ENCODE data around the gene TCP11L2. TPM values are rescaled to one million over a fixed set of nuclear protein-coding genes. Genes with fewer than 3 reads are reported as not detected.
A peak's percentile ranks its signal among the peaks of the same experiment; 100 is the strongest.

The TCP11L2 gene
- 10 to 100 TPM; 19.2 to 19.6 TPM for total RNA-seq

DNA sequence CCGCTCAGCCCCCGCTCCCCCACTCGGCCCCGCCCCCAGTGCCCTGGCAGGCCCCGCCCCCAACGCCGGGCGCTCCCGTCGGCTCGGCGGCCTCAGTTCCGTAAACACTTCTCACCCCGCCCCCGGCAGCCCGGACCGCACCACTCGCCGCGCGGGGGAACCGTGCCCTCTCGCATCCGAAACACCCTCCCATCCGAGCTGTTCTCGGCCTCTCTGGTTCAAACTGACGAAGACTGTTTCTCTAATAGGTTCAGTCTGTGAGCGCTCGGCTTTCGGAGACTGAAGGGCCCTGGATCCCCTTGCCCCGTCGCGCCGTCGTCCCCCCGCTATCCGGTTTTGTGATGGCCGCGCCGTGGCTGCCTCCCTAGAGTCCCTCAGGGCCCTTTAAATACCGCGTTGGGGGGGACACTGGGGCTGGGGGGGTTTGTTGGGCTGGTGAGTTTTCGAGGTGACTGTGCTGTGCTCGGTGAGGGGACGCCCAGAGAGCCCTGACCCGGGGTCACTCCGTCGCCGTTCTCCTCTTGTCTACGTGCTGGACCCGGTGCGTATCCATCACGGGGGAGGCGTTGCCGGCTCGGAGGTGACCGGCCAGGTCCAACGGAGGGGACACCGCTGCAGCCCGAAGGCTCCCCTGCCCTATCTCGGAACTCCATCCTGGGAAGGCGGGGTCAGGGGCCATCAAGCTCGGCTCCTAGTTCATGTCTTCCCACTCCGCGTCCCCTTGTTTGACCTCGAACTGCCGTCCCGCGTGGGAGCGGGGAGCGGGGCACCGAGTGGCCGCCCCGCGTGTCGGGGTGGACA, at the start of gene TCP11L2:
TCP11L2 (plus strand) TSS at position 333 of the 801 bp plus-strand sequence. CDS start 8,343 bp downstream, outside the sequence.
- peak; percentile 67 to 70 for ATAC-seq
- H3K36me3 Mint-ChIP-seq: no peaks in the 10 kb centered on the region
- no peaks in the 10 kb centered on the region for H3K9me3 Mint-ChIP-seq
- DNase-seq (ENCODE audit: low spot score in 2 of 2): peak; percentile 87 to 88
- peak within 1 kb of the TSS; percentile 97 to 100 for H3K27ac Mint-ChIP-seq

DNA sequence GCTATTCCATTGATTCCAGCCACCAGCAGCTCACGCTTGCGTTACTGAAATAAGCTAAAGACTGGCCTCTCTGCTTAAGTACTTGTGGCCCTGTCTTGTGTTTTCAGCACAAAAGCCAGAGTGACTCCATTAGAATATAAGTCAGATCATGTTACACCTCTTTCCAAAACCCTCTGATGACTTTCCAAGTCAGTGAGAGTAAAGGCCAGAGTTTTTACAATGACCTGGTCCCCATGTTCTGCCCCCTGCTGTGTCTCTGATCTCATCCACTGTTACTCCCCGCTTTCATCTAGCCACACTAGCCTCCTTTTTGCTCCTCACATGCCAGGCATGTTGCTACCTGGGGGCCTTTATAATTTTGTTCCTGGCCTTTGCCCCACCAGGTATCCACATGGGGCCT, 47.8 kb upstream of the TCP11L2 start:
- ATAC-seq (no peak), DNase-seq (ENCODE audit: low spot score in 2 of 2) (no peak)
- Mint-ChIP-seq H3K9me3 (no peaks in the 10 kb centered on the region), H3K36me3 (no peaks in the 10 kb centered on the region), H3K27ac (no peak overlapping the region)

DNA sequence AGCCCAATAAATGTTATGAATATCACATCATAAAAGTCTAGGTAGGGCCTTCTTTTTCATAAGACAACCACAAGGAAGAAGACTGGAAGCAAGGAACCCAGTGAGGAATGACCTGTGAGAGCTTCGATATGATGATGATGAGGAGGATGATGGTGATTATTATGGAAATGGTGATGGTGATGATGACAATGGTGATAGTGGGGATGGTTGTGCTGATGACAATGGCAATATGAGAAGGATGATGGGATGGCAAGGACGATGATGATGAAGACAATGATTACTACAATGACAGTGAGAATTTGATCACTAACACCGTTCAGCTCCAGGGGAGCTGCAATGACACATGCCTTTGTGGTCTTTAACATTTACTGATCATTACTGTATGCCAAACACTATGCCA, 47.0 kb upstream of the TCP11L2 start:
- Mint-ChIP-seq H3K36me3 (no peaks in the 10 kb centered on the region), H3K27ac (no peak overlapping the region), H3K9me3 (no peaks in the 10 kb centered on the region)
- DNase-seq (ENCODE audit: low spot score in 2 of 2) (no peak), ATAC-seq (no peak)

DNA sequence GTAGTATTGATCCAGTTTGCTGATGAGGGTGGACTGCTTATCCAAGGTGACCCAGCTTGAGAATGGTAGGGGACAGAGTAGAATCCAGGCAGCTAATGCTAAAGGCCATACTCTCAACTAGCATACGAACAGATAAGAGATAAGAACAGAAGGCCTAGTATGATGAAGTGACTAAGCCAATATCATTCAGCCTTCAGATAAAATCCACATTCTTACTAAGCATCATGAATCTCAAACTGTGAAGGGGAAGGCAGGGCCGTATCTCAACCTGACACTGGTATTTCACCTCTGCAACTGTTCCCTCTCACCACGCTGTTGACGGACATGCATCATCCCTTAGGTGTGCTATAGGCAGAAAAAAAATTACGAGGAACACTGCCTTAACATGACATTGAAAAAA, 46.6 kb upstream of the TCP11L2 start:
- ATAC-seq: no peak

DNA sequence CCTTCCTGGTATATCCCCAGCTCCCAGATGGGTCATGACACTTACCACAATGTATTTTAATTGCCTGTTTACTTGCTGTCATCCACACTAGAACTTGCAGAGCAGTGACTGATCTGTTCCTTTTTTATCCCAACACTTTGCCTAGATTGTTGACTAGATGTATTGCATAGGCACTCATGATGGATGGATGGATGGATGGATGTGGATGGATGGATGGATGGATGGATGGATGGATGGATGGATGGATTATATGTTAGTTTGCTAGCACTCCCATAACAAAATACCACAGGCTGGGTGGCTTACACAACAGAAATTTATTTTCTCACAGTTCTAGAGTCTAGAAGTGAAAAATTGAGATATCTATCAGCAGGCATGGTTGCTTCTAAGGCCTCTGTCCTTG, 46.0 kb upstream of the TCP11L2 start:
- Mint-ChIP-seq H3K9me3 (no peaks in the 10 kb centered on the region), H3K27ac (no peak overlapping the region), H3K36me3 (no peaks in the 10 kb centered on the region)
- ATAC-seq (no peak), DNase-seq (ENCODE audit: low spot score in 2 of 2) (no peak)

More for the DNA sequence above, 46.6 kb upstream of the TCP11L2 start:
- no peak overlapping the region for H3K27ac Mint-ChIP-seq
- no peaks in the 10 kb centered on the region for H3K36me3 Mint-ChIP-seq
- no peaks in the 10 kb centered on the region for H3K9me3 Mint-ChIP-seq
- no peak for DNase-seq (ENCODE audit: low spot score in 2 of 2)

DNA sequence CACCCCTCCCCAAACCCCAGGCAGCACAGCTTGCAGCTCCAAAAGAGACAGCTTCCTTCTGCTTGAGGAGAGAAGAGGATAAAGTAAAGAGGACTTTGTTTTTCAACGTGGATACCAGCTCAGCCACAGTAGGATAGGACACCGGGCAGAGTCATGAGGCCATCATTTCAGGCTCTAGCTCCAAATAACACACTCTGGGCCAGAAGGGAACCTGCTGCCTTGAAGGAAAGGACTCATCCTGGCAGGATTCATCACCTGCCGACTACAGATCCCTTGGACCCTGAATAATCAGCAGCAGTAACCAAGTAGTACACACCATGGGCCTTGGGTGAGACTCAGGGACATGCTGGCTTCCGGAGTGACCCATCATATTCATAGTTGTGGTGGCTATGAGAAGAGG, 44.3 kb upstream of the TCP11L2 start:
- no peak for ATAC-seq
- H3K27ac Mint-ChIP-seq: no peak overlapping the region
- no peak for DNase-seq (ENCODE audit: low spot score in 2 of 2)

DNA sequence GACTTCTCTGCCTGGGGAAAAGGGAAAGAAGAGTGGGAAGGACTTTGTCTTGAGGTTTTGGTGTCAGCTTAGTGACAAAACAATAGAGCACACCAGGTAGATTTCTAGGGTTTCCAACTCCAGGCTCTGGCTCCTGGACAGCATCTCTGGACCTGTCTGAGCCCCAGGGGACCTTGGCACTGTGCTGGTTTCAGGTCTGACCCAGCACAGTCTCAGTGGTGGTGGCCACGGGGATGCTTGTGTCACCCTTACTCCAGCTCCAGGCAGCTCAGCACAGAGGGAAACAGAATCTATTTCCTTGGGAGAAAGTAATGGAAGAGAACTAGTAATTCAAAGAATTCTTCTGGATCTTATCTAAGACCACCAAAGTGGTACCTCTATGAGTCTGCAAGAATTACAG, 43.6 kb upstream of the TCP11L2 start:
- Mint-ChIP-seq H3K36me3 (no peaks in the 10 kb centered on the region), H3K9me3 (no peaks in the 10 kb centered on the region), H3K27ac (no peak overlapping the region)
- no peak for DNase-seq (ENCODE audit: low spot score in 2 of 2)
- no peak for ATAC-seq

More for the DNA sequence above, 44.3 kb upstream of the TCP11L2 start:
- Mint-ChIP-seq H3K36me3 (no peaks in the 10 kb centered on the region), H3K9me3 (no peaks in the 10 kb centered on the region)

GRCh38 chr12:106265116-106265515, 37.4 kb upstream of the TCP11L2 start:
- H3K36me3 Mint-ChIP-seq: no peaks in the 10 kb centered on the region
- DNase-seq (ENCODE audit: low spot score in 2 of 2) (no peak), ATAC-seq (no peak)
- H3K9me3 Mint-ChIP-seq: no peaks in the 10 kb centered on the region
- no peak overlapping the region for H3K27ac Mint-ChIP-seq

- H3K9me3 Mint-ChIP-seq: no peaks in the 10 kb centered on the region
- ATAC-seq (no peak), DNase-seq (ENCODE audit: low spot score in 2 of 2) (no peak)
- no peaks in the 10 kb centered on the region for H3K36me3 Mint-ChIP-seq
- H3K27ac Mint-ChIP-seq: no peak overlapping the region
Measured at GRCh38 chr12:106267535-106267934, 35.0 kb upstream of the TCP11L2 start.

GRCh38 chr12:106269150-106269771, 33.3 kb upstream of the TCP11L2 start:
- ATAC-seq (no peak), DNase-seq (ENCODE audit: low spot score in 2 of 2) (no peak)
- Mint-ChIP-seq H3K27ac (no peak overlapping the region), H3K36me3 (no peaks in the 10 kb centered on the region), H3K9me3 (no peaks in the 10 kb centered on the region)

DNA sequence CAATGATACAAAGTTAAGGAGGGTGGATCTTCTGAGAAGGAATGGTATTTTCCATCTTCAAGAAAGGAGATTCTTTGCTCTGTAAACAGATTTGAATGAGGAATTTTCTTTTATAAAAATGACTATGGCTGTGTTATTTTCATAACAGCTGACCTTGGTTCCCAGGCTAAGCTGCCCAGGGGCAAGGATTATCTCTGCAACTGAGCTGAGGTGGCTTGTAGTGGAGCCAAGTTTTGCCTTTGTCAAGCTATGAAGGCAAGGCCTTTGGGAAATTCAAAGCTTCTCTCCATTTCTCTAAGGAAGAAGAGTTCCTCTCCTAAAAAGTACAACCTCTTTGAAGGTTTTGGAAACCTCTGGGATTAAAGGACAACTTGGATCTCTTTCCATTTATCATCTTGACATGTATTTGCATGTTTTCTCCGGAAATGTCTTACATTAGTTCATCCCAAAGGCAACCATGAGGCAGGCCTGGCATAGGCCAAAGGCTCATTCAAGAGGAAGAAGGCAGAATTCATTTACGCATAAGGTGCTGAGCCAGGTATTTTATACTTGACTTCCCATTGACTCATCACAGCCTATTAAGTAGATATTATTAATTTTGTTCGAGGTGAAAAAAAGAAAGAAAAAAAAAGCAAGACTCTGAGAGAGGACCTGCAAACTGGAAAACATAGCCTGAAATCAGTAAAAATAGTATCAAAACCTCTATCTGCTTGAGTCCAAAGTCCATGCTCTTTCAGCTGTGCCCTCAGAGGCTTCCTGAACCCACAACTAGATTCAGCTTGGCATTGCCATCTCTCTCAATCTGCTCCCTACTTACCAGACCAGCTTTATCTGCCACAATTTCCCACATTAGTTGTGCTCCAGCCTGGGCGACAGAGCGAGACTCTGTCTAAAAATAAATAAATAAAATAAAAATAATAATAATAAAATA, 30.7 kb upstream of the TCP11L2 start:
- no peak for DNase-seq (ENCODE audit: low spot score in 2 of 2)
- H3K36me3 Mint-ChIP-seq: no peaks in the 10 kb centered on the region
- no peak for ATAC-seq
- no peak overlapping the region for H3K27ac Mint-ChIP-seq
- no peaks in the 10 kb centered on the region for H3K9me3 Mint-ChIP-seq

GRCh38 chr12:106273491-106273890, 29.0 kb upstream of the TCP11L2 start:
- no peak for ATAC-seq
- Mint-ChIP-seq H3K27ac (no peak overlapping the region), H3K9me3 (no peaks in the 10 kb centered on the region)

GRCh38 chr12:106274012-106274411, 28.5 kb upstream of the TCP11L2 start:
- ATAC-seq: no peak
- no peaks in the 10 kb centered on the region for H3K36me3 Mint-ChIP-seq
- H3K27ac Mint-ChIP-seq: no peak overlapping the region
- DNase-seq (ENCODE audit: low spot score in 2 of 2): no peak
- no peaks in the 10 kb centered on the region for H3K9me3 Mint-ChIP-seq

More at GRCh38 chr12:106273491-106273890, 29.0 kb upstream of the TCP11L2 start:
- DNase-seq (ENCODE audit: low spot score in 2 of 2): no peak
- no peaks in the 10 kb centered on the region for H3K36me3 Mint-ChIP-seq

DNA sequence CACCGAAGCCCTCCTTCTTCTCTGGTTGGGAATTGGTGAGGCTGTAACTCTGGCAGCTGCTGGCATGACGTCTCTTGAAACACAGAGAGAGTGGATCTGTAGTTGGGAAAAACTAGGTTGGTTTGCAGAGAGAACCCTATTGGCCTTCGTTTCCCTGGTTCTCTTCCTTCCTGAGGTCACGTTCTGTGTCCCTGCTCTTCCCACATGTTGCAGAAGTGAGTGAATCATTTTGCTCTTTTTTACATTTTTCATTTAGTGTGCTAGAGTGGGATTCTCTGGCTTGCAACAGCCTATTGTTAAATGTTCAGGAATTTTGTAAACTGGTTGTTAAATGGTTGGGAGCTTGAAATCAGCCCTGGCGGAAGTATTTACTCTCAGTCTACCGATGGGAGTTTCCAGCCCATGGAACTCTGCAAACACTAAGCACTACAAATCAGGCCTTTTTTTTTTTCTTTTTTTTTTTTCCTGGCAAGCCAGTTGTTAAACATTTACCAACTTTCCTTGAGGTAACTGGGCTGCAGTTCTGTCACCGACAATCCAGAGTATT, 27.9 kb upstream of the TCP11L2 start:
- DNase-seq (ENCODE audit: low spot score in 2 of 2) (no peak), ATAC-seq (no peak)
- H3K9me3 Mint-ChIP-seq: no peaks in the 10 kb centered on the region
- H3K27ac Mint-ChIP-seq: no peak overlapping the region
- H3K36me3 Mint-ChIP-seq: no peaks in the 10 kb centered on the region

DNA sequence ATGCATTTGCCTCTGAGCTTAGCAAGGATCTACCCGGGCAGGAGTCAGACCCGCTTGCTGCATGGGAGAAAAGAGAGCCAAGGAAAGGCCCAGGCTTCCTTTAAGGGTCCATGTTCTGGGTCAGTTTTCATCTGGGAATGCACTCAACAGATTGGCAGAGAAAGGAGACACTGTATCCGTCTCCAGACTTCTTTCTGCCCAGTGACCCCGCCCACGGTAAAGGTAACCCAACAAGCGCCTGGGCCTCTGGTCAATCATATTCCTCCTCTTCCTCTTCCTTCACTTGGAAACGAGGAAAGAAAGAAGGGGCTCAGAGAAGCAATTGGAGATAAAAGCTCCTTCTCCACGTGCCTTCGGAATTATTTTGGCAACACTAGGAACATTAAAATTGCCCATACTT, 27.1 kb upstream of the TCP11L2 start:
- H3K9me3 Mint-ChIP-seq: no peaks in the 10 kb centered on the region
- no peak for ATAC-seq
- no peak for DNase-seq (ENCODE audit: low spot score in 2 of 2)
- H3K36me3 Mint-ChIP-seq: no peaks in the 10 kb centered on the region
- no peak overlapping the region for H3K27ac Mint-ChIP-seq

DNA sequence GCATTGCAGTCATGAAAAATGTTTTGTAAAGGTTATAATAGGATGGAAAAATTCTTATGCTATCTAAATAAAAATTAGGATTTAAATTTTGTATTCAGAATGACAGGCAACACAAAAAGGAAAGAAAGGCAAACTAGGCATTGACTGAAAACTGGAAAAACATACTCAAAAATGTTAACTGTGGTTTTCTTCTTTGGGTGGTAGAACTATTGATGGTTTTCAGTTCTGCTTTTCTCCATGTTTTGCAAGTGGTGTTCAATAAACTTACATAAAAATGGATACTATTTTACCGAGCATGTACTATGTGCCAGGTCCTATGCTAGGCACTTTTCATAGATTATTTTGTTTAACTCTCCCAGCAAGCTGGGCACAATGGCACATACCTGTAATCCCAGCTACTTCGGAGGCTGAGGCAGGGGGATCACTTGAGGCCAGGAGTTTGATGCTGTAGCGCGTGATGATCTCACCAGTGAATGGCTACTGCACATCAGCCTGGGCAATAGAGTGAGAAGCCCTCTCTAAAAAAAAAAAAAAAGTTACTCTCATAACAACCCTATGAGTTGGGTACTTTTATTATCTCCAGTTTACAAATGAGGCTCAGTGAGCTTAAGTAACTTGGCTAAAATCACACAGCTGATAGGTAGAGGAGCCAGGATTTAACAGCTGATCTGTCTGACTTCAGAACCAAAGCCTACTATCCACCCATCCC, 26.3 kb upstream of the TCP11L2 start:
- peak in 1 of 2 donors; percentile 13 for ATAC-seq
- Mint-ChIP-seq H3K36me3 (no peaks in the 10 kb centered on the region), H3K9me3 (no peaks in the 10 kb centered on the region), H3K27ac (no peak overlapping the region)
- DNase-seq (ENCODE audit: low spot score in 2 of 2): no peak
